Subcutaneous abdominal adipose tissue (tissue), 5 donors: ENCODE measurements around the gene ZSWIM3.

Experiments used
- H3K27ac ChIP-seq: one replicate; pipeline ENCODE4 v1.7.0; 2013; ENCODE audit warnings: low read depth, mild to moderate bottlenecking, inconsistent platforms, low read length, moderate library complexity
- H3K27me3 ChIP-seq, 5 donors: one replicate each; pipeline ENCODE4 v1.7.0; 2013; ENCODE audit warnings: low read length in 5 of 5, inconsistent platforms in 1 of 5; ENCODE audit not compliant: control insufficient read depth in 5 of 5, insufficient read depth in 4 of 5
- H3K36me3 ChIP-seq, 5 donors: one replicate each; pipeline ENCODE4 v1.7.0; 2013; ENCODE audit warnings: low read length in 5 of 5; ENCODE audit not compliant: control insufficient read depth in 5 of 5, insufficient read depth in 5 of 5
- H3K4me1 ChIP-seq, 5 donors: one replicate each; pipeline ENCODE4 v1.7.0; 2013; ENCODE audit warnings: low read length in 5 of 5, mild to moderate bottlenecking in 3 of 5, moderate library complexity in 1 of 5; ENCODE audit not compliant: control insufficient read depth in 5 of 5, insufficient read depth in 5 of 5
- H3K4me3 ChIP-seq, 5 donors: one replicate each; pipeline ENCODE4 v1.7.0; 2013; ENCODE audit warnings: low read length in 5 of 5, low read depth in 1 of 5
- H3K9ac ChIP-seq, 5 donors: one replicate each; pipeline ENCODE4 v1.7.0; 2013; ENCODE audit warnings: low read length in 5 of 5, mild to moderate bottlenecking in 4 of 5, moderate library complexity in 3 of 5
- H3K9me3 ChIP-seq, 5 donors: one replicate each; pipeline ENCODE4 v1.7.0; 2013; ENCODE audit warnings: low read length in 5 of 5; ENCODE audit not compliant: control insufficient read depth in 5 of 5
- donor health status: healthy.
- donor health status: healthy.
- donor health status: healthy.
- donor health status: healthy.
- donor health status: healthy.

Gene ZSWIM3

DNA sequence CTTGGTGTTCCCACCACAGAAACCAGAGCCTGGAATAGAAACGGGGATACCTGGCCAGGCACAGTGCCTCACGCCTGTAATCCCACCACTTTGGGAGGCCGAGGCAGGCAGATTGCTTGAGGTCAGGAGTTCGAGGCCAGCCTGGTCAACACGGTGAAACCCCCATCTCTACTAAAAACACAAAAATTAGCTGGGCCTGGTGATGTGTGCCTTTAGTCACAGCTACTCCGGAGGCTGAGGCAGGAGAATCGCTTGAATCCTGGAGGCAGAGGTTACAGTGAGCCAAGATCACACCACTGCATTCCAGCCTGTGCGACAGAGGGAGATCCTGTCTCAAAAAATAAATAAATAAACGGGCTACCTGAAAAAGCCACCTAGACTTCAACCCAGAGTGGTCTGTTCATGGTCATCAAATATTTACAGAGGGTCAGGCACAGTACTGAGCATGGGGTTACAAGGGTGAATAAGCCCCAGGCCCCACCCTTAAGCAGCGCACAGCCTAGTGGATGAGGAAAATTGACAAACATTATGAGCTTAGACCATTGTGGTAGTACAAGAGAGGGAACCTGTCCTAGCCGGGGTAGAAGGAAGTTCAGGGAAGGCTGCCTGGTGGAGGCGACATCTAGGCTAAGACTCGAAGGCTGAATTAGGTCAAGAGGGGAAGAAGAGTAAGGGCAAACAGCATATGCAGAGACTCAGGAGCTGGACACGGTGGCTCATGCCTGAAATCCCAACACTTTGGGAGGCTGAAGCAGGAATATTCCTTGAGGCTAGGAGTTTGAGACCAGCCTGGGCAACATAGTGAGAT lies 69.9 kb downstream of the ZSWIM3 start:
- Histone ChIP-seq H3K9ac (no peak overlapping the region), H3K9me3 (no peaks in the 10 kb centered on the region), H3K36me3 (no peaks in the 10 kb centered on the region), H3K27me3 (no peaks in the 10 kb centered on the region), H3K4me1 (peaks cover 2 to 27% (median 20%) of the 10 kb centered on the region in 5 donors), H3K4me3 (no peak overlapping the region), H3K27ac (no peak overlapping the region)
